Activated CD4-positive, alpha-beta T cell treated with anti-CD3 and anti-CD28 coated beads, Interleukin-2, amount 50 U/mL, for 24 hours (primary cell): ENCODE measurements around the gene DPP6.
A peak's percentile ranks its signal among the peaks of the same experiment; 100 is the strongest.
"Not testable (repeated sequence)": the region's sequence is repeated elsewhere in the genome, so short reads cannot be mapped to it uniquely, and the experiment has no call there.

ENCODE experiments used
- DNase-seq, 2 donors: peaks; one replicate each; pipeline ENCODE4 v3.0.0-alpha.2; 2020; ENCODE audit warnings: low read depth in 1 of 2, low spot score in 1 of 2

Gene DPP6

GRCh38 chr7:154917808-154918160 lies 865.6 kb downstream of the DPP6 start:
- DNase-seq, result no peak

- DNase-seq, result no peak
These were observed 866.1 kb downstream of the DPP6 start for GRCh38 chr7:154918266-154918665.

DNA sequence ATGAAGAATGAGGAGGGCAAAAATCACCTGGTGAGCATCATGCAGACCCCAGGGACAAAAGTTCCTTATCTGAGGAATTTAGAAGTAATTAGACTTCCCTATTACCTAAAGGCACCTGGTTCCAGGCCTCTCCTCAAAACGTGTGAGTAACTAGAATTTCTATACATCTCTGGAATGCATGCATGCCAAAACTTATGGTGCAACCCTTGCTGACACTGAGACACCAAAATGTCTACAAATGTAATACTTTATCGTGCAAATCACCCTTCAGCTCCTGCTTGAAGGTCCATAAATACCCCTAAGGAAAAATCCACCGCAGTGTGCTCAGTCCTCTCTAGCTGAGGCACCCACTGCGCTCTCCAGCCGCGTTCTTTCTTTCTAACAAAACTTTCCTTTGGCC lies 866.5 kb downstream of the DPP6 start:
- no peak for DNase-seq

DNA sequence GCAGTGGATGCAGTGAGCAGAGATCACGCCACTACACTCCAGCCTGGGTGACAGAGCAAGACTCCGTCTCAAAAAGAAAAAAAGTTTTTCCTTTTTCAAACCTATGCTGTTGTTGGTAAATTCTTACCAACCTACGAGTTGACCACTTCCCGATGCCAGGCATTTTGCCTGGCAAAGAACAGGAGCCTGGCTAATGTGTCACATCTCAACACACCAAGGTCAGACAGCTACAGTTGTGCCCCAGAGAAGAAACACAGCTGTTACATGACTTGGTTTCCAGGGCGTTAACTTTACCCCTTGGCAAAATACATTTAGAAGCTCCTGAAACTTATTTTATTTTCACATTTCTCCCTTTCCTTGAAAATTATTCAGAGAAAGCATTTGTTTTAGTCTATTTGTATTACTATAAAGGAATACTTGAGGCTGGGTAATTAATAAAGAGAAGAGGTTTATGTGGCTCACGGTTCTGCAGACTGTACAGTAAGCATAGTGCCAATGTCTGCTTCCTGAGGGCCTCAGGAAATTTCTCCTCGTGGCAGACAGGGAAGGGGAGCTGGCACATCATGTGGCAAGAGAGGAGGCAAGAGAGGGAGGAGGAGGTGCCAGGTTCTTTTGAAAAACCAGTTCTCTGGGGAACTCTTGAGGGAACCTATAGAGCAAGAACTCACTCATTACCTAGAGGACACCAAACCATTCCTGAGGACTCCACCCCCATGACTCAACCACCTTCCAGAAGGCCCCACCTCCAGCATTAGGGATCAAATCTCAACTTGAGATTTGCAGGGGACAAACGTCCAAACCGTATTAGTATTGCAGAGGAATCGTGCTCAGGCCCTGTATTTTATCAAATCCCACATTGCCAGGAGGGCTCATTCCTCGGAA lies 867.4 kb downstream of the DPP6 start:
- DNase-seq, result no peak

DNA sequence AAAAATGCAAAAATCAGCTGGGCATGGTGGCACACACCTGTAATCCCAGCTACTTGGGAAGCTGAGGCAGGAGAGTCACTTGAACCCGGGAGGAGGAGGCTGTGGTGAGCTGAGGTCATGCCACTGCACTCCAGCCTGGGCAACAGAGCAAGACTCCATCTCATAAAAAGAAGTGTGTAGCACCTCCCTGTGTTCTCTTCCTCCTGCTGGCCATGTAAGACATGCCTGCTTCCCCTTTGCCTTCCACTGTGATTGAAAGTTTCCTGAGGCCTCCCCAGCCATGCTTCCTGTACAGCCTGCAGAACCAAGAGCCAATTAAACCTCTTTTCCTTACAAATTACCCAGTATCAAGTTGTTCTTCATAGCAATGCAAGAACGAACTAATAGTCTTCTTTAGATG lies 870.3 kb downstream of the DPP6 start:
- DNase-seq, result not testable (repeated sequence)

DNA sequence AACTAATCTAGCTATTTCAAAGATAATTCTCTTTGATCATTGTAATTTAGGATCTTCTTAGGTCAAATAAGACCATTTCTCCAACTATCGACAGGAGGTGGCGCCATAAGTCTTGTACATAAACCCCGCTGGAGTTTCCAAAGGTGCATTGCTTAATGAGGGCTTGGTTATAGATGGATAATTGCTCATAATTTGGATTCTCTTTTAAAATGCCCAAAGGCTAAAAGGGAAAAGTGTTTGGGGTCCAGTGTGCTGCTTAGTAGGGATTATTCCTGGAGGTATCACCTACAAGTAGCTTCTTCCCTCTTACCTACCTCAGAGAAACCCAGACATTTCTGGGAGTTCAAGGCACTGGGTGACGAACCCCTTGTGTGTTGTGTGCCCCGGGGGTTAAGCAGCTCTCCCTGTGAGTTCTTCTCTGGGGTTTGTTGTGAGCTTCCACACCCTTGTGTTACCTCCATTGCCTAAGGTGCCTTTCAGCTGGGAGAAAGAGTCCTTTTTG lies 875.5 kb downstream of the DPP6 start:
- DNase-seq, result peak; percentile 43 to 71

GRCh38 chr7:154928136-154929005 lies 876.2 kb downstream of the DPP6 start:
- peak; percentile 35 to 57 for DNase-seq

DNA sequence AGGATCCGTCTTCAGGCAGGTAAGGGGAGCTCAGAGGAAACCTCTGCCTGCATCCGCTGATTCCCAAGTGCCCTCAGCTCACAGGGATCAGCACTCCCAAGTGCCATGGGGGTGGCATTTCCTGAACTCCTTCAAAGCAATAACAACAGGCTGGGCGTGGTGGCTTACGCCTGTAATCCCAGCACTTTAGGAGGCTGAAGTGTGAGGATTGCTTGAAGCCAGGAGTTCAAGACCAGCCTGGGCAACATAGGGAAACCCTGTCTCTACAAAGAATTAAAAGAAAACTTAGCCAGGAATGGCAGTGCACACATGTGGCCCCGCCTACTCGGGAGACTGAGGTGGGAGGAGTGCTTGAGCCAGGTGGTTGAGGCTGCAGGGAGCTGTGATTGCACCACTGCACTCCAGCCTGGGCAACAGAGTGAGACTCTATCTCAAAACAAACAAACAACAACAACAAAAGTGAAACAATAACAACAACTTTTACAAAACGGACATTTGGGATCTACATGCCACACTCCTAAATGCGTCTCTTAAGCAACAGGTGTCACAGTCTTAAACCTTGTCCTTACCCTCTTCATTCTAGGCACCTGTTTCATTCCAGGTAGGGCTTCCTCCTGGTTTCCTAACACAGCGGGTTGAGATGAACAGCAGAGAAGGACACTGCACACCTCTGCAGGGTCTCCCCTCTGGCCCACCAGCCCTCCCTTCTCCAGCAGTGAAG lies 877.0 kb downstream of the DPP6 start:
- DNase-seq, result no peak

GRCh38 chr7:154931906-154932305 lies 879.7 kb downstream of the DPP6 start:
- no peak for DNase-seq

GRCh38 chr7:154934353-154934952 lies 882.3 kb downstream of the DPP6 start:
- not testable (repeated sequence) for DNase-seq

- no peak for DNase-seq
These were observed 885.6 kb downstream of the DPP6 start for GRCh38 chr7:154937837-154938236.

GRCh38 chr7:154942691-154943090 lies 890.5 kb downstream of the DPP6 start:
- no peak for DNase-seq
